ENCODE data around the gene IMPA2.

DNA sequence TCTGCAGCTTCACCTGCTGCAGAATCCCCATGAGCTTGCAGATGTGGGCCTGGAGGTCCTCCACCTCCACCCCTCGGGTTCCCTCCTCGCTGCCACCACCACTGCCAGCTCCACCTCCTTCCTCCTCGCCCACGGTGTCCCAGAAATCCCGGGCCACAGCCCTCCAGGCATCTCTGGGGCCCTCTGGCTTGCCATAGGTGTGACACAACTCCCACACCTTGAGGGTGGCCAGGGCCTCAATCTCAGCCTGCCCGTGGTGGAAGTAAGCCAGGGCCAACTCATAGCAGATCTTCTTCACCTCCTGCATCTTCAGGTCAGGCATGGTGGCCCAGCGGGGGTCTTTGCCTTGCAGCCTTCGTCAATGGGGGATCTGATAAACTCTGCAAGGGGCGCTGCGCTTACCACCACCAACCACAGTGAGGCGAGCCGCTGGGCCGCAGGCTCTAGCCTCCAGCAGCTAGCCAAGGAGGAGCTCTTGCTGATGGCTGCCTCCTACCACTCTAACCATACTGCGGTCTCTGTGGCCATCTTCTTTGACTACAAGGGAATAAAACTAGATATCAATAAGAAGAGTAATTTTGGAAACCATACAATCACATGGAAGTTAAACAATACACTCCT, 76.2 kb downstream of the IMPA2 start:
- TF ChIP-seq, protein P1, sequence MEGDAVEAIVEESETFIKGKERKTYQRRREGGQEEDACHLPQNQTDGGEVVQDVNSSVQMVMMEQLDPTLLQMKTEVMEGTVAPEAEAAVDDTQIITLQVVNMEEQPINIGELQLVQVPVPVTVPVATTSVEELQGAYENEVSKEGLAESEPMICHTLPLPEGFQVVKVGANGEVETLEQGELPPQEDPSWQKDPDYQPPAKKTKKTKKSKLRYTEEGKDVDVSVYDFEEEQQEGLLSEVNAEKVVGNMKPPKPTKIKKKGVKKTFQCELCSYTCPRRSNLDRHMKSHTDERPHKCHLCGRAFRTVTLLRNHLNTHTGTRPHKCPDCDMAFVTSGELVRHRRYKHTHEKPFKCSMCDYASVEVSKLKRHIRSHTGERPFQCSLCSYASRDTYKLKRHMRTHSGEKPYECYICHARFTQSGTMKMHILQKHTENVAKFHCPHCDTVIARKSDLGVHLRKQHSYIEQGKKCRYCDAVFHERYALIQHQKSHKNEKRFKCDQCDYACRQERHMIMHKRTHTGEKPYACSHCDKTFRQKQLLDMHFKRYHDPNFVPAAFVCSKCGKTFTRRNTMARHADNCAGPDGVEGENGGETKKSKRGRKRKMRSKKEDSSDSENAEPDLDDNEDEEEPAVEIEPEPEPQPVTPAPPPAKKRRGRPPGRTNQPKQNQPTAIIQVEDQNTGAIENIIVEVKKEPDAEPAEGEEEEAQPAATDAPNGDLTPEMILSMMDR (IDR thresholded peaks at IDR 0.05): no peak
- TF ChIP-seq POLR2A (IDR thresholded peaks at IDR 0.05): no peak

Data from uterus (tissue), 2 donors.